Measurements from ENCODE around the gene TSHZ3.

The TSHZ3 gene

GRCh38 chr19:31354799-31355664, 5.8 kb upstream of the TSHZ3 start:
- DNase-seq = no peak

- no peak for DNase-seq
Measured at GRCh38 chr19:31354316-31354715, 5.1 kb upstream of the TSHZ3 start.

GRCh38 chr19:31353833-31354232, 4.6 kb upstream of the TSHZ3 start:
- no peak for DNase-seq

GRCh38 chr19:31352782-31353651, 3.8 kb upstream of the TSHZ3 start:
- DNase-seq = no peak

GRCh38 chr19:31352296-31352781, 3.1 kb upstream of the TSHZ3 start:
- DNase-seq = no peak

GRCh38 chr19:31351855-31352195, 2.6 kb upstream of the TSHZ3 start:
- DNase-seq = no peak

- no peak for DNase-seq
Measured at GRCh38 chr19:31351056-31351854, 2.0 kb upstream of the TSHZ3 start.

- no peak for DNase-seq
Measured at GRCh38 chr19:31350693-31351055, 1.4 kb upstream of the TSHZ3 start.

- no peak for DNase-seq
Measured at GRCh38 chr19:31350033-31350692, 927 bp upstream of the TSHZ3 start.

- no peak for DNase-seq
Measured at GRCh38 chr19:31348481-31349159, 616 bp downstream of the TSHZ3 start.

- DNase-seq = no peak
Measured at GRCh38 chr19:31347828-31348392, 1.3 kb downstream of the TSHZ3 start.

GRCh38 chr19:31347354-31347753, 1.9 kb downstream of the TSHZ3 start:
- DNase-seq = no peak

- no peak for DNase-seq
Measured at GRCh38 chr19:31346184-31347059, 2.8 kb downstream of the TSHZ3 start.

- no peak for DNase-seq
Measured at GRCh38 chr19:31344403-31344802, 4.8 kb downstream of the TSHZ3 start.

GRCh38 chr19:31342926-31343325, 6.3 kb downstream of the TSHZ3 start:
- no peak for DNase-seq

- no peak for DNase-seq
Measured at GRCh38 chr19:31340042-31341025, 8.9 kb downstream of the TSHZ3 start.

GRCh38 chr19:31339411-31339810, 9.8 kb downstream of the TSHZ3 start:
- DNase-seq = no peak

- no peak for DNase-seq
Measured at GRCh38 chr19:31338069-31338776, 11.0 kb downstream of the TSHZ3 start.

Data from NCI-H2171 (cell line).